Loucy (cell line): ENCODE measurements around the gene CIART.

Experiments used
- CTCF ChIP-seq: fragments of 200-600 bp; sonication (generic); conservative IDR thresholded peaks from 2 replicates; pipeline ENCODE4 v1.5.1; 2014; ENCODE audit warnings: mild to moderate bottlenecking, antibody characterized with exemption, low read length
- EZH2phosphoT487 ChIP-seq: fragments of 200-600 bp; IDR thresholded peaks from 2 replicates; pipeline ENCODE4 v1.6.1; 2018; ENCODE audit warnings: antibody characterized with exemption, mild to moderate bottlenecking, moderate library complexity, borderline replicate concordance

DNA sequence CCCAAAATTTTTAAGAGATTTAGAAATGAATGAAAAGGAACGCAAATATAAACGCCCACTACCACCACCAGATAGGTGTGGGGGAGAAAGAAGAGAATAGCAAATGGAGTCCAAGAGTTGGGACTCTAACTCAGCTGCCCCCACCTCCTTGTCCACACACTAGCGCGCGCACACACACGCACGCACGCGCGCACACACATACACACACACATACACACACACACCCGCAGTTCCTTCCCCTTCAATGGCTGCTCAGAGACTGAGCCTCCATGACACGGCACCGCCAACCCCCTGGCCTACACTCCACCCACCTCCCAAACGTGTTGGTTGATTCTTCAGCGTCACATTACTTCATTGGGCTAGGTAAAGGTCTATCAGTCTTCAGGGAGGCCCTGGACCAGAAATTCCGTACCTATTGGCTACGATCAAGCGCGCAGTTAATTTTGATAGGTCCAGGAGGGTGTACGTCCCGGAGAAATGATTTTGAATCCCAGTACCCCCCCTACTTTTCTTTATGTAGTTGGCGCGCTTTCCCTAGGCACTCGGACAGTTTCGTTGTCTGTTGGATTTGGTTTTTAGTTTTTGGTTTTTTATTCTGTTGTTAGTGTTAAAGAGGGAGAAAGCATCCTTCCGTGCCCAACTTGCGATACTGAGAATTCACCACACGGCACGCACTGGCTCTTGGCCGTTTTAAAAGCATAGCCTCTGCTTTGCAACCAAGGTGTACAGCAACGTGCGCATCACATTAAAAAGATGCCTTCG is 46.3 kb upstream of the CIART start, which contains the start of gene ANP32E:
- TF ChIP-seq CTCF (peak; percentile 43), EZH2phosphoT487 (no peak)
